WTC11 (cell line): Measurements from ENCODE around the gene DIAPH1.

Source experiments
- FOXJ3 ChIP-seq: sonication (generic); formaldehyde crosslinking; IDR thresholded peaks from 2 replicates; pipeline ENCODE4 v1.9.0; 2021; ENCODE audit warnings: missing genetic modification reagents, mild to moderate bottlenecking, borderline replicate concordance
- JUN ChIP-seq: sonication (generic); formaldehyde crosslinking; IDR thresholded peaks from 2 replicates; pipeline ENCODE4 v1.8.0; 2023; ENCODE audit warnings: mild to moderate bottlenecking, missing genetic modification reagents
- KAT7 ChIP-seq: sonication (generic); formaldehyde crosslinking; IDR thresholded peaks from 2 replicates; pipeline ENCODE4 v1.8.1; 2023; ENCODE audit warnings: missing genetic modification reagents, mild to moderate bottlenecking, borderline replicate concordance
- MAX ChIP-seq: sonication (generic); formaldehyde crosslinking; IDR thresholded peaks from 2 replicates; pipeline ENCODE4 v1.8.0; 2022; ENCODE audit warnings: mild to moderate bottlenecking, missing genetic modification reagents
- NR3C1 ChIP-seq: sonication (generic); formaldehyde crosslinking; conservative IDR thresholded peaks from 2 replicates; pipeline ENCODE4 v1.8.1; 2023; ENCODE audit warnings: low read depth, mild to moderate bottlenecking, missing genetic modification reagents
- RELA ChIP-seq: sonication (generic); formaldehyde crosslinking; IDR thresholded peaks from 2 replicates; pipeline ENCODE4 v1.8.1; 2022; ENCODE audit warnings: missing genetic modification reagents, mild to moderate bottlenecking, borderline replicate concordance
- ZNF416 ChIP-seq: fragments of 250-450 bp; sonication (Bioruptor Pico); IDR thresholded peaks from 2 replicates; pipeline ENCODE4 v1.9.0; 2021; ENCODE audit warnings: mild to moderate bottlenecking, inconsistent platforms
- TF ChIP-seq, protein P1 (sequence below): fragments of 200-600 bp; IDR thresholded peaks from 2 replicates; pipeline ENCODE4 v1.8.0; 2022; ENCODE audit warnings: antibody characterized with exemption

DNA sequence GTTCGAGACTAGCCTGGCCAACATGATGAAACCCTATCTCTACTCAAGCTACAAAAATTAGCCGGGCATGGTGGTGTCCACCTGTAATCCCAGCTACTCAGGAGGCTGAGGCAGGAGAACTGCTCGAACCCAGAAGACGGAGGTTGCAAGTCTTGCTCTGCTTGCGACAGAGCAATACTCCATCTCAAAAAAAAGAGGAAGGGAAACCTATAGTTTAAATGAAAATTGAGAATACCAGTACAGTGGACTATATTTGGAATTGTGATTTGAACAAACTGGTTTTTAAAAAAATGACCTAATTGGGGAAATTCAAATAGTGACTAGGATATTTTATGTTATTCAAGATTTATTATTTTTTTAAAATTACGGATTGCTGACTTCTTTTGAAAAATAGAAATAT lies 33.2 kb downstream of the DIAPH1 start:
- TF ChIP-seq ZNF416 (CRISPR knock-in tag), result no peak
- no peak for TF ChIP-seq MAX (CRISPR knock-in tag)
- no peak for TF ChIP-seq KAT7 (CRISPR knock-in tag)
- TF ChIP-seq, protein P1, sequence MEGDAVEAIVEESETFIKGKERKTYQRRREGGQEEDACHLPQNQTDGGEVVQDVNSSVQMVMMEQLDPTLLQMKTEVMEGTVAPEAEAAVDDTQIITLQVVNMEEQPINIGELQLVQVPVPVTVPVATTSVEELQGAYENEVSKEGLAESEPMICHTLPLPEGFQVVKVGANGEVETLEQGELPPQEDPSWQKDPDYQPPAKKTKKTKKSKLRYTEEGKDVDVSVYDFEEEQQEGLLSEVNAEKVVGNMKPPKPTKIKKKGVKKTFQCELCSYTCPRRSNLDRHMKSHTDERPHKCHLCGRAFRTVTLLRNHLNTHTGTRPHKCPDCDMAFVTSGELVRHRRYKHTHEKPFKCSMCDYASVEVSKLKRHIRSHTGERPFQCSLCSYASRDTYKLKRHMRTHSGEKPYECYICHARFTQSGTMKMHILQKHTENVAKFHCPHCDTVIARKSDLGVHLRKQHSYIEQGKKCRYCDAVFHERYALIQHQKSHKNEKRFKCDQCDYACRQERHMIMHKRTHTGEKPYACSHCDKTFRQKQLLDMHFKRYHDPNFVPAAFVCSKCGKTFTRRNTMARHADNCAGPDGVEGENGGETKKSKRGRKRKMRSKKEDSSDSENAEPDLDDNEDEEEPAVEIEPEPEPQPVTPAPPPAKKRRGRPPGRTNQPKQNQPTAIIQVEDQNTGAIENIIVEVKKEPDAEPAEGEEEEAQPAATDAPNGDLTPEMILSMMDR, result no peak
- TF ChIP-seq NR3C1 (CRISPR knock-in tag), result no peak
- no peak for TF ChIP-seq FOXJ3 (CRISPR knock-in tag)
- TF ChIP-seq JUN (CRISPR knock-in tag), result no peak
- TF ChIP-seq RELA (CRISPR knock-in tag), result no peak
